ENCODE data around the gene TBL3. TPM values are rescaled to one million over a fixed set of nuclear protein-coding genes. Genes with fewer than 3 reads are reported as not detected.

TBL3 gene
- total RNA-seq, 1 experiment from 2014 or later: 73.4 TPM

GRCh38 chr16:1984347-1985225 is 12.7 kb downstream of the TBL3 start:
- DNase-seq (ENCODE audit: low spot score): peak; percentile 46
- ATAC-seq: no peak
- Mint-ChIP-seq H3K27ac (peak overlapping the region; percentile 63; the same call in 1 of the 2 replicates), H3K4me1 (peaks cover 34% of the 10 kb centered on the region), H3K36me3 (peaks cover 5% of the 10 kb centered on the region; the same call in 1 of the 2 replicates), H3K4me3 (peak overlapping the region; percentile 81), H3K9me3 (no peaks in the 10 kb centered on the region), H3K27me3 (ENCODE audit: low read depth) (peaks cover 48% of the 10 kb centered on the region)
- TF ChIP-seq ZNF219 (CRISPR knock-in tag; IDR thresholded peaks at IDR 0.05; ENCODE audit: borderline replicate concordance) (no peak), NFYB (CRISPR knock-in tag; conservative IDR thresholded peaks at IDR 0.05; ENCODE audit: low read depth) (no peak), HMGA2 (CRISPR knock-in tag; IDR thresholded peaks at IDR 0.05) (no peak), PRRX2 (CRISPR knock-in tag; IDR thresholded peaks at IDR 0.05) (no peak), ELF4 (CRISPR knock-in tag; IDR thresholded peaks at IDR 0.05; ENCODE audit: low read depth) (0 out of 2 replicates have a peak, but pooled peaks have one; percentile 21), E2F4 (CRISPR knock-in tag; IDR thresholded peaks at IDR 0.05; ENCODE audit: borderline replicate concordance, low read depth) (no peak), KAT7 (CRISPR knock-in tag; IDR thresholded peaks at IDR 0.05; ENCODE audit: borderline replicate concordance) (0 out of 2 replicates have a peak, but pooled peaks have one; percentile 68), TEAD1 (CRISPR knock-in tag; IDR thresholded peaks at IDR 0.05) (no peak), TEAD4 (CRISPR knock-in tag; IDR thresholded peaks at IDR 0.05) (no peak), MXD4 (CRISPR knock-in tag; IDR thresholded peaks at IDR 0.05; ENCODE audit: borderline replicate concordance) (no peak), SOX15 (CRISPR knock-in tag; IDR thresholded peaks at IDR 0.05) (no peak), FOXP4 (CRISPR knock-in tag; IDR thresholded peaks at IDR 0.05) (0 out of 2 replicates have a peak, but pooled peaks have one; percentile 0), CTCF (IDR thresholded peaks at IDR 0.05) (no peak), ZNF671 (CRISPR knock-in tag; IDR thresholded peaks at IDR 0.05) (no peak), USF1 (CRISPR knock-in tag; IDR thresholded peaks at IDR 0.05) (no peak), FOXK1 (CRISPR knock-in tag; IDR thresholded peaks at IDR 0.05) (0 out of 2 replicates have a peak, but pooled peaks have one; percentile 2), SP1 (CRISPR knock-in tag; conservative IDR thresholded peaks at IDR 0.05) (no peak), GABPB1 (CRISPR knock-in tag; IDR thresholded peaks at IDR 0.05) (no peak), AR (CRISPR knock-in tag; IDR thresholded peaks at IDR 0.05) (no peak), NFATC4 (CRISPR knock-in tag; IDR thresholded peaks at IDR 0.05) (no peak), ZNF263 (CRISPR knock-in tag; IDR thresholded peaks at IDR 0.05; ENCODE audit: low read depth) (peak; percentile 18; the same call in 1 of the 2 replicates), SMAD4 (CRISPR knock-in tag; IDR thresholded peaks at IDR 0.05) (no peak), GRHL2 (CRISPR knock-in tag; IDR thresholded peaks at IDR 0.05; ENCODE audit: insufficient replicate concordance, severe bottlenecking) (no peak), GTF2I (CRISPR knock-in tag; conservative IDR thresholded peaks at IDR 0.05) (no peak), ZBTB21 (CRISPR knock-in tag; IDR thresholded peaks at IDR 0.05; ENCODE audit: borderline replicate concordance) (no peak), ESRRA (CRISPR knock-in tag; IDR thresholded peaks at IDR 0.05; ENCODE audit: borderline replicate concordance) (no peak; the same call in 1 of the 2 replicates), MAX (CRISPR knock-in tag; IDR thresholded peaks at IDR 0.05) (0 out of 2 replicates have a peak, but pooled peaks have one; percentile 23), SMAD3 (CRISPR knock-in tag; IDR thresholded peaks at IDR 0.05; ENCODE audit: borderline replicate concordance) (no peak), ATF3 (CRISPR knock-in tag; conservative IDR thresholded peaks at IDR 0.05) (no peak)
- CTCF ChIA-PET: interaction anchor here (0.8 to 1.8 kb wide), 6 partner anchors 8 to 202 kb away, joined by 3 to 11 read pairs (median 3); partner anchors contain the start of genes NUBP2 and SPSB3
- POLR2A ChIA-PET: interaction anchor here (0.5 to 1.3 kb wide), 3 partner anchors 20 to 174 kb away, joined by 3 to 4 read pairs (median 3); partner anchors contain the start of genes RPS2 and TRAF7
